Esophagus squamous epithelium (tissue), 4 donors: ENCODE measurements around the gene NR2C2.

Experiments
- POLR2A ChIP-seq, 4 donors: fragments of 450-650 bp; IDR thresholded peaks; one replicate each; pipeline ENCODE4 v1.6.1; 2017; ENCODE audit warnings: antibody characterized with exemption in 4 of 4, mild to moderate bottlenecking in 4 of 4, moderate library complexity in 3 of 4
- TF ChIP-seq, protein P1 (sequence below), 6 experiments: fragments of 450-650 bp in 4 of 6; fragments of 200-600 bp in 2 of 6; sonication (generic) in 2 of 6; IDR thresholded peaks; one replicate each; pipeline ENCODE4 v1.5.1; 2016 to 2019; ENCODE audit warnings: antibody characterized with exemption in 6 of 6, mild to moderate bottlenecking in 4 of 6, moderate library complexity in 4 of 6

DNA sequence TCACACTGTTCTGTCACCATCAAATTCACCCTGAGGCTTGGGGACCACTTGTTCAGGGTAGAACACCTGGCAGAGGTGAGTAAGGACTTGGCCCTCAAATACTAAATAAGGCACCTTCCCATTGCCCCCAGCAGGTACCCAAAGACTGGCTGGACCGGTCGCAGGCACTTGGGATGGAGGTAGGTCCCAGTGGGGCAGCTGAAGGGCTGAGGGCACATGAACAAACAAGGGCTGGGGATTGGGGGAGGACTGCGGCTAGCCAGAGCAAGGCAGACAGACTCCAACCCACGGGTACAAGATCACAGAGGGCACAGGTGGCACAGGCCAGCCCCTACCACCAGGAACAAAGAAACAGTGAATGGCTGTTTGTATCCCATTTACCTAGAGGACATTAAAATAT is 115.9 kb downstream of the NR2C2 start:
- no peak for TF ChIP-seq POLR2A (IDR thresholded peaks at IDR 0.05)
- TF ChIP-seq, protein P1, sequence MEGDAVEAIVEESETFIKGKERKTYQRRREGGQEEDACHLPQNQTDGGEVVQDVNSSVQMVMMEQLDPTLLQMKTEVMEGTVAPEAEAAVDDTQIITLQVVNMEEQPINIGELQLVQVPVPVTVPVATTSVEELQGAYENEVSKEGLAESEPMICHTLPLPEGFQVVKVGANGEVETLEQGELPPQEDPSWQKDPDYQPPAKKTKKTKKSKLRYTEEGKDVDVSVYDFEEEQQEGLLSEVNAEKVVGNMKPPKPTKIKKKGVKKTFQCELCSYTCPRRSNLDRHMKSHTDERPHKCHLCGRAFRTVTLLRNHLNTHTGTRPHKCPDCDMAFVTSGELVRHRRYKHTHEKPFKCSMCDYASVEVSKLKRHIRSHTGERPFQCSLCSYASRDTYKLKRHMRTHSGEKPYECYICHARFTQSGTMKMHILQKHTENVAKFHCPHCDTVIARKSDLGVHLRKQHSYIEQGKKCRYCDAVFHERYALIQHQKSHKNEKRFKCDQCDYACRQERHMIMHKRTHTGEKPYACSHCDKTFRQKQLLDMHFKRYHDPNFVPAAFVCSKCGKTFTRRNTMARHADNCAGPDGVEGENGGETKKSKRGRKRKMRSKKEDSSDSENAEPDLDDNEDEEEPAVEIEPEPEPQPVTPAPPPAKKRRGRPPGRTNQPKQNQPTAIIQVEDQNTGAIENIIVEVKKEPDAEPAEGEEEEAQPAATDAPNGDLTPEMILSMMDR (IDR thresholded peaks at IDR 0.05): no peak
